ENCODE measurements around the gene MT1E.

DNA sequence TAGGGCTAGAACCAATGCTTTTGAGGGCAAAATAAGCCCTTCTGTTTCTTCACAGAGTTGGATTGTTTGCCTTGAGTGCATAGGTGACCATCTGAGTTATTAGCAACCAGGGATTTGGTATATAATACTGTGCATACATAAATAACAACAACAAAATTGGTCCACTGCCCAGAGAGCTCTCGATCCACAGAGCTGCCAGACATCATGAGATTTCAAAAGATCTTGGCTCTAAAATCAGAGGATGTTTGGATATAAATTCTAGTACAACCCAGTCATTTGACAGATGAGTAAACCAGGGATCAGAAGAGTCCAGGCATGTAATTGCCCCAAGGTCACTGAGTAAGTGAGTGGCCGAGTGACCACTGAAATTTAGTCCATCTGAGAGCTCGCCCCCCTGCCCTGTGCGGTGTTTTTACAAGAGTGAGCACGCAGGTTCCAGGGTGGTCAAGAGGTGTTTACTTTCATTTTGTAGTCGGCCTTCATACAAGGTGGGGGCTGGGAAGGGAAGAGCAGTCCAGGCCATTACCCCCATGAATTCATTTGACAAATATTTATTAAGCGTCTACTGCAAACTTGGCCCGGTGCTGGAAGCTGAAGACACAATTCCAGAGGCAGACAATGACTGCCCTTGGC, 19.0 kb upstream of the MT1E start:
- TF ChIP-seq, protein P1, sequence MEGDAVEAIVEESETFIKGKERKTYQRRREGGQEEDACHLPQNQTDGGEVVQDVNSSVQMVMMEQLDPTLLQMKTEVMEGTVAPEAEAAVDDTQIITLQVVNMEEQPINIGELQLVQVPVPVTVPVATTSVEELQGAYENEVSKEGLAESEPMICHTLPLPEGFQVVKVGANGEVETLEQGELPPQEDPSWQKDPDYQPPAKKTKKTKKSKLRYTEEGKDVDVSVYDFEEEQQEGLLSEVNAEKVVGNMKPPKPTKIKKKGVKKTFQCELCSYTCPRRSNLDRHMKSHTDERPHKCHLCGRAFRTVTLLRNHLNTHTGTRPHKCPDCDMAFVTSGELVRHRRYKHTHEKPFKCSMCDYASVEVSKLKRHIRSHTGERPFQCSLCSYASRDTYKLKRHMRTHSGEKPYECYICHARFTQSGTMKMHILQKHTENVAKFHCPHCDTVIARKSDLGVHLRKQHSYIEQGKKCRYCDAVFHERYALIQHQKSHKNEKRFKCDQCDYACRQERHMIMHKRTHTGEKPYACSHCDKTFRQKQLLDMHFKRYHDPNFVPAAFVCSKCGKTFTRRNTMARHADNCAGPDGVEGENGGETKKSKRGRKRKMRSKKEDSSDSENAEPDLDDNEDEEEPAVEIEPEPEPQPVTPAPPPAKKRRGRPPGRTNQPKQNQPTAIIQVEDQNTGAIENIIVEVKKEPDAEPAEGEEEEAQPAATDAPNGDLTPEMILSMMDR (IDR thresholded peaks at IDR 0.05; ENCODE audit: low read depth, low read length, poor library complexity, severe bottlenecking): no peak
- no peak for TF ChIP-seq EZH2phosphoT487 (IDR thresholded peaks at IDR 0.05; ENCODE audit: borderline replicate concordance, low read length)

All from DOHH2 (cell line).